Transverse colon (tissue), 4 donors: ENCODE results near the gene AADAT. TPM values are rescaled to one million over a fixed set of nuclear protein-coding genes. Genes with fewer than 3 reads are reported as not detected.
A peak's percentile ranks its signal among the peaks of the same experiment; 100 is the strongest.

Source experiments
- DNase-seq: peaks from one replicate; pipeline ENCODE4 v3.0.0-alpha.2; 2019
- H3K27ac ChIP-seq, 4 donors: fragments of 200-600 bp; sonication (generic); 2 replicates each; pipeline ENCODE4 v1.5.1; 2016 to 2018; ENCODE audit warnings: inconsistent platforms in 4 of 4
- H3K27me3 ChIP-seq: fragments of 200-600 bp; sonication (generic); 2 replicates; pipeline ENCODE4 v1.5.1; 2017; ENCODE audit warnings: inconsistent platforms
- H3K36me3 ChIP-seq, 4 donors: fragments of 200-600 bp; sonication (generic); 2 replicates each; pipeline ENCODE4 v1.5.1; 2017 to 2019; ENCODE audit warnings: inconsistent platforms in 4 of 4
- H3K4me1 ChIP-seq, 4 donors: fragments of 200-600 bp; sonication (generic); 2 replicates each; pipeline ENCODE4 v1.5.1; 2017 to 2020; ENCODE audit warnings: inconsistent platforms in 4 of 4
- H3K4me3 ChIP-seq, 4 donors: fragments of 200-600 bp; sonication (generic); 1 replicate in 1 of 4; 2 replicates in 3 of 4; pipeline versions ENCODE4 v1.5.1 to v1.6.1; 2017 to 2019; ENCODE audit warnings: inconsistent platforms in 4 of 4
- H3K9me3 ChIP-seq, 2 donors: fragments of 200-600 bp; sonication (generic); 2 replicates each; pipeline ENCODE4 v1.5.1; 2017 to 2019; ENCODE audit warnings: inconsistent platforms in 2 of 2
- CTCF ChIP-seq, 5 experiments: fragments of 200-600 bp in 3 of 5; fragments of 450-650 bp in 2 of 5; sonication (generic) in 3 of 5; IDR thresholded peaks; 1 replicate in 2 of 5; 2 replicates in 3 of 5; pipeline ENCODE4 v1.5.1; 2016 to 2017; ENCODE audit warnings: antibody characterized with exemption in 5 of 5, inconsistent platforms in 3 of 5, mild to moderate bottlenecking in 2 of 5, moderate library complexity in 1 of 5
- EP300 ChIP-seq: sonication (generic); formaldehyde crosslinking; IDR thresholded peaks from one replicate; pipeline ENCODE4 v1.6.1; 2017; ENCODE audit warnings: antibody characterized with exemption, low read depth
- POLR2A ChIP-seq: fragments of 450-650 bp; IDR thresholded peaks from one replicate; pipeline ENCODE4 v1.6.1; 2016; ENCODE audit warnings: antibody characterized with exemption, mild to moderate bottlenecking, moderate library complexity
- POLR2AphosphoS5 ChIP-seq, 3 donors: sonication (generic); formaldehyde crosslinking; IDR thresholded peaks; one replicate each; pipeline ENCODE4 v1.6.1; 2016; ENCODE audit warnings: antibody characterized with exemption in 3 of 3
- WGBS, 2 donors: methylation state at CpG; one replicate each; pipeline ENCODE4 v1.1.5; 2018; ENCODE audit warnings: low coverage in 1 of 2; 5-methylcytosine and 5-hydroxymethylcytosine counted together
- in situ Hi-C, 4 donors: fragments of 200-750 bp; cut with MboI; loops; one replicate each; pipeline versions ENCODE4 v1.15.0 to v1.15.1; 2017; ENCODE audit warnings: low sequenced_read_pairs in 3 of 4, low pct_ligation_motif_present in 1 of 4, low pct_unique_long_range_greater_than_20kb in 1 of 4
- intact Hi-C: fragments of 100-400 bp; cut with DNase I; formaldehyde crosslinking; loops from one replicate; pipeline ENCODE4 v1.15.1; 2023; ENCODE audit warnings: low total_unique reads
- total RNA-seq, 4 donors: library from RNA; depleted of rRNA; stranded (reverse); fragments of >200 nt; gene quantifications; one replicate each; pipeline ENCODE4 v1.1.0, GENCODE V29; 2016

AADAT gene
- total RNA-seq, 4 donors from 2014 or later, result 2.7 to 10.9 (median 4.0) TPM; not detected in 1

- in situ Hi-C loops, result loop anchor here in 3 of 4 donors (25.0 kb wide), 2 partner anchors 399 to 424 kb away; partner anchors contain the start of genes CLCN3 (in 2 of the 3) and NEK1 (in 2 of the 3)
These were observed 53.9 kb downstream of the AADAT start for GRCh38 chr4:170035845-170036244.

GRCh38 chr4:170035231-170035630 lies 54.5 kb downstream of the AADAT start:
- Histone ChIP-seq H3K27ac (no peak overlapping the region), H3K4me1 (no peaks in the 10 kb centered on the region), H3K36me3 (no peaks in the 10 kb centered on the region), H3K4me3 (no peak overlapping the region), H3K27me3 (no peaks in the 10 kb centered on the region), H3K9me3 (no peaks in the 10 kb centered on the region)
- in situ Hi-C loops (loop anchor here in 3 of 4 donors (25.0 kb wide), 2 partner anchors 398 to 423 kb away; partner anchors contain the start of genes CLCN3 (in 2 of the 3) and NEK1 (in 2 of the 3)), intact Hi-C loops (no loop called here)
- WGBS, 2 donors, result 14 to 65% methylated on average over 1 of the region's 1 CpG
- DNase-seq, result no peak
- TF ChIP-seq POLR2A, result no peak
- no peak for TF ChIP-seq POLR2AphosphoS5 (IDR thresholded peaks at IDR 0.05)
- no peak for TF ChIP-seq CTCF (IDR thresholded peaks at IDR 0.05)
- TF ChIP-seq EP300, result no peak

More at GRCh38 chr4:170035845-170036244, 53.9 kb downstream of the AADAT start:
- intact Hi-C loops, result no loop called here
- Histone ChIP-seq H3K27ac (no peak overlapping the region), H3K27me3 (no peaks in the 10 kb centered on the region), H3K9me3 (no peaks in the 10 kb centered on the region), H3K36me3 (no peaks in the 10 kb centered on the region), H3K4me3 (no peak overlapping the region), H3K4me1 (no peaks in the 10 kb centered on the region)
- no peak for DNase-seq
- TF ChIP-seq EP300 (no peak), CTCF (IDR thresholded peaks at IDR 0.05) (no peak), POLR2AphosphoS5 (IDR thresholded peaks at IDR 0.05) (no peak), POLR2A (no peak)
- 82 to 84% methylated on average over 3 of the region's 3 CpGs for WGBS, 2 donors

GRCh38 chr4:170033999-170034398 lies 55.8 kb downstream of the AADAT start:
- no peaks in the 10 kb centered on the region for H3K36me3 ChIP-seq
- 88 to 100% methylated on average over 2 of the region's 2 CpGs for WGBS, 2 donors
- intact Hi-C loops (no loop called here), in situ Hi-C loops (loop anchor here in 3 of 4 donors (25.0 kb wide), 2 partner anchors 397 to 422 kb away; partner anchors contain the start of genes CLCN3 (in 2 of the 3) and NEK1 (in 2 of the 3))
- H3K4me3 ChIP-seq, result no peak overlapping the region
- H3K9me3 ChIP-seq, result no peaks in the 10 kb centered on the region
- TF ChIP-seq POLR2AphosphoS5 (IDR thresholded peaks at IDR 0.05) (no peak), EP300 (no peak), POLR2A (no peak)
- no peak for DNase-seq
- H3K4me1 ChIP-seq, result no peaks in the 10 kb centered on the region
- no peak overlapping the region for H3K27ac ChIP-seq
- no peaks in the 10 kb centered on the region for H3K27me3 ChIP-seq

GRCh38 chr4:170030121-170030520 lies 59.6 kb downstream of the AADAT start:
- Histone ChIP-seq H3K27ac (no peak overlapping the region), H3K4me1 (peaks cover 0 to 11% (median 10%) of the 10 kb centered on the region in 4 donors), H3K36me3 (no peaks in the 10 kb centered on the region), H3K4me3 (no peak overlapping the region), H3K9me3 (no peaks in the 10 kb centered on the region), H3K27me3 (peaks cover 15% of the 10 kb centered on the region)
- TF ChIP-seq EP300 (no peak), POLR2A (no peak)
- in situ Hi-C loops (loop anchor here in 3 of 4 donors (25.0 kb wide), 2 partner anchors 393 to 418 kb away; partner anchors contain the start of genes CLCN3 (in 2 of the 3) and NEK1 (in 2 of the 3)), intact Hi-C loops (no loop called here)
- 0 to 19% methylated on average over 1 of the region's 1 CpG for WGBS, 2 donors
- DNase-seq, result no peak

GRCh38 chr4:170027181-170027829 lies 62.5 kb downstream of the AADAT start:
- peak in 2 of 3 donors; percentile 22 to 53 for TF ChIP-seq POLR2AphosphoS5 (IDR thresholded peaks at IDR 0.05)
- TF ChIP-seq CTCF (IDR thresholded peaks at IDR 0.05), result no peak
- TF ChIP-seq POLR2A, result no peak
- no peak for TF ChIP-seq EP300
- intact Hi-C loops (loop anchor here (2.0 kb wide), 1 partner anchor 415 kb away; the partner anchor contains the start of gene NEK1), in situ Hi-C loops (loop anchor here in 3 of 4 donors (25.0 kb wide), 2 partner anchors 390 to 415 kb away; partner anchors contain the start of genes CLCN3 (in 2 of the 3) and NEK1 (in 2 of the 3))
- peaks cover 0 to 12% (median 10%) of the 10 kb centered on the region in 4 donors for H3K4me1 ChIP-seq
- 1 to 4% methylated on average over 9 to 36 of the region's 37 CpGs for WGBS, 2 donors
- H3K27me3 ChIP-seq, result peaks cover 19% of the 10 kb centered on the region
- peak; percentile 96 for DNase-seq
- no peaks in the 10 kb centered on the region for H3K36me3 ChIP-seq
- H3K27ac ChIP-seq, result peak overlapping the region; percentile 94 to 96 (median 96)
- no peaks in the 10 kb centered on the region for H3K9me3 ChIP-seq
- peak overlapping the region; percentile 37 to 88 (median 72) for H3K4me3 ChIP-seq
